Ovary (tissue), 9 donors: Measurements from ENCODE around the gene INPP5A. TPM values are rescaled to one million over a fixed set of nuclear protein-coding genes. Genes with fewer than 3 reads are reported as not detected.

ENCODE experiments used
- DNase-seq, 5 donors: peaks; one replicate each; pipeline ENCODE4 v3.0.0-alpha.2; 2019 to 2020
- H3K27ac ChIP-seq, 2 donors: fragments of 200-600 bp; one replicate each; pipeline versions ENCODE4 v1.5.1 to v1.8.0; 2019 to 2022
- H3K27me3 ChIP-seq: fragments of 200-600 bp; one replicate; pipeline ENCODE4 v1.8.0; 2022
- H3K36me3 ChIP-seq: fragments of 200-600 bp; sonication (generic); one replicate; pipeline ENCODE4 v1.5.1; 2019
- H3K4me1 ChIP-seq: one replicate; pipeline ENCODE4 v1.8.1; 2013; ENCODE audit warnings: mild to moderate bottlenecking, moderate library complexity; ENCODE audit not compliant: insufficient read depth
- H3K4me3 ChIP-seq: fragments of 200-600 bp; sonication (generic); one replicate; pipeline ENCODE4 v1.5.1; 2017
- H3K9me3 ChIP-seq, 2 donors: fragments of 200-600 bp in 1 of 2; sonication (generic) in 1 of 2; one replicate each; pipeline versions ENCODE4 v1.5.1 to v1.8.1; 2013 to 2019; ENCODE audit warnings: mild to moderate bottlenecking in 1 of 2, moderate library complexity in 1 of 2
- CTCF ChIP-seq, 3 donors: fragments of 450-650 bp in 2 of 3; fragments of 200-600 bp in 1 of 3; IDR thresholded peaks; one replicate each; pipeline versions ENCODE4 v1.5.1 to v1.8.0; 2016 to 2022; ENCODE audit warnings: antibody characterized with exemption in 3 of 3, mild to moderate bottlenecking in 1 of 3
- EP300 ChIP-seq: sonication (generic); formaldehyde crosslinking; IDR thresholded peaks from one replicate; pipeline ENCODE4 v1.6.1; 2017; ENCODE audit warnings: antibody characterized with exemption
- POLR2A ChIP-seq: fragments of 450-650 bp; IDR thresholded peaks from one replicate; pipeline ENCODE4 v1.6.1; 2017; ENCODE audit warnings: antibody characterized with exemption, mild to moderate bottlenecking, moderate library complexity
- WGBS, 3 donors: extraction: QIAGEN DNeasy Blood & Tissue Kit in 1 of 3; methylation state at CpG; one replicate each; pipeline versions ENCODE4 v1.1.5 to v1.1.7; 2013 to 2017; 5-methylcytosine and 5-hydroxymethylcytosine counted together
- intact Hi-C, 4 donors: fragments of 100-400 bp; cut with DNase I; formaldehyde crosslinking; loops; one replicate each; pipeline versions ENCODE4 v1.11.0 to v1.15.1; 2022 to 2023
- polyA plus RNA-seq, 2 donors: library from polyadenylated mRNA; stranded (reverse); fragments of 200-250 nt in 1 of 2; fragments of 350-450 nt in 1 of 2; fragmentation: Illumina TruSeq in 1 of 2; extraction: RNeasy Lipid Tissue Mini Kit (QIAGEN cat#74804) in 1 of 2; gene quantifications; one replicate each; pipeline ENCODE4 v1.2.3, GENCODE V29; 2013 to 2014
- total RNA-seq, 7 donors: library from RNA; depleted of rRNA in 2 of 7; stranded (reverse); fragments of >200 nt in 2 of 7; fragmentation: NEBNext Ultra II Directional in 3 of 7; extraction: Animal tissue kit (Norgen Biotek cat#: 25700) in 3 of 7; gene quantifications; one replicate each; pipeline versions ENCODE4 v1.1.0 to v1.2.4, GENCODE V29; 2016 to 2023
- donor health status: DM: no; HTN: no; CAD: no; lungs with moderate emphysema.
- donor health status: DM: no; HTN: no; CAD: no.
- donor health status: Bipolar disorder and iron deficiency.
- donor health status: DM: yes; HTN: yes; CAD: no.
- donor health status: DM: no; HTN: no; CAD: no.
- donor health status: DM: yes; HTN: yes; CAD: no.

INPP5A gene
- total and polyA plus RNA-seq, 9 donors = 19.8 to 41.2 (median 35.3) TPM

DNA sequence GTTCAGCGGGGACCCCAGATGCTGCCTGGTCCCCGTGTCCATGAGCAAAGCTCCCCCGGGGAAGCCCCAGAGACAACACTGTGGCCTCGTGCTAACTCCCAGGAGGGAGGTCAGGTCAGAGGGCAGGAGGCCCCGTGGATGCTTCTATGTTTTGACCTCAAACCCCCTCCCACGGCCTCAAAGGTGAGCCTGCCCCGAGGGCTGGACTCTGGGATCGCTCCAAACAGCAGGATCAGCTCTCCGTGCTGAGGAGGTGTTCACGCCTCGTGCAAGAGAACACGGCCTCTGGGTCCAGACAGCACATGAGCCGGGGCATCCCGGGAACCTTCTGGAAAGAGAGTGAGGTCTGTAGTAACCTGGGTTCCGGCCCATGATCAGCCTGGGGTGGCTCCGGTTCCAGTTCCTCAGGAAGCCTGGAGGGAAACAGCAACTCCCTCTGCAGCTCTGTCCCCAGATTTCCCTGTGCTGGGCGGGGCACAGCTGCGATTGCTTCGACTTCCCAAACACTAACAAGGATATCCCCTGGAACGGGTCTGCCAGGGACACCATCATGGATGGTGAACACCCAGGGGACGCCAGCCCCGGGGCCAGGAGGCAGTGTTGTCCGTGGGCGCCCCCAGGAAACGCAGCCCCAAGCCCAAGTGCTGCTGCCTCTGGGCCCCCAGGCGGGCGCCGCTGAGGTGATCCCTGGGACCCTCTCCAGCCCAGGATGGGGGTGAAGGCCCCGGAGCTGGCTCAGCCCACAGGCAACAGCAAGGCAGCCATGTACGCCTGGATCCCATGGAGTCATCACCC lies 18.0 kb upstream of the INPP5A start:
- intact Hi-C loops = loop anchor here in 2 of 4 donors (2.0 to 5.0 kb wide), 2 partner anchors 52 to 55 kb away; no protein-coding TSS in a partner anchor
- peak overlapping the region; percentile 54 to 62 for H3K27ac ChIP-seq
- TF ChIP-seq EP300 (no peak), POLR2A (no peak), CTCF (IDR thresholded peaks at IDR 0.05) (no peak)
- no peaks in the 10 kb centered on the region for H3K36me3 ChIP-seq
- H3K9me3 ChIP-seq = no peaks in the 10 kb centered on the region
- H3K4me3 ChIP-seq = no peak overlapping the region
- peak; percentile 35 to 58 (median 51) for DNase-seq
- peaks cover 47% of the 10 kb centered on the region for H3K4me1 ChIP-seq
- H3K27me3 ChIP-seq = no peaks in the 10 kb centered on the region
- WGBS, 3 donors = 67 to 78% (median 72%) methylated on average over 25 to 30 of the region's 30 CpGs

- H3K4me1 ChIP-seq = peaks cover 44% of the 10 kb centered on the region
Observed at GRCh38 chr10:132520177-132520811, 17.3 kb upstream of the INPP5A start.

GRCh38 chr10:132521041-132521465 lies 16.5 kb upstream of the INPP5A start:
- Histone ChIP-seq H3K4me1 (peaks cover 38% of the 10 kb centered on the region), H3K9me3 (no peaks in the 10 kb centered on the region), H3K27me3 (no peaks in the 10 kb centered on the region), H3K4me3 (no peak overlapping the region), H3K36me3 (no peaks in the 10 kb centered on the region), H3K27ac (peak overlapping the region; percentile 16 to 62)
- TF ChIP-seq POLR2A (no peak), EP300 (no peak), CTCF (IDR thresholded peaks at IDR 0.05) (no peak)
- 34 to 47% (median 41%) methylated on average over 12 to 14 of the region's 14 CpGs for WGBS, 3 donors
- intact Hi-C loops = loop anchor here in 1 of 4 donors (2.0 kb wide), 1 partner anchor 56 kb away; no protein-coding TSS in a partner anchor
- peak in 4 of 5 donors; percentile 27 to 50 (median 48) for DNase-seq

More at GRCh38 chr10:132520177-132520811, 17.3 kb upstream of the INPP5A start:
- intact Hi-C loops = loop anchor here in 1 of 4 donors (2.0 kb wide), 1 partner anchor 55 kb away; no protein-coding TSS in a partner anchor
- peak; percentile 61 to 72 (median 70) for DNase-seq
- TF ChIP-seq CTCF (IDR thresholded peaks at IDR 0.05) = no peak
- no peak for TF ChIP-seq POLR2A
- TF ChIP-seq EP300 = no peak
- H3K4me3 ChIP-seq = no peak overlapping the region
- no peaks in the 10 kb centered on the region for H3K36me3 ChIP-seq
- H3K27me3 ChIP-seq = no peaks in the 10 kb centered on the region
- H3K27ac ChIP-seq = peak overlapping the region; percentile 54 to 62
- no peaks in the 10 kb centered on the region for H3K9me3 ChIP-seq
- 11 to 15% (median 11%) methylated on average over 17 of the region's 17 CpGs for WGBS, 3 donors

DNA sequence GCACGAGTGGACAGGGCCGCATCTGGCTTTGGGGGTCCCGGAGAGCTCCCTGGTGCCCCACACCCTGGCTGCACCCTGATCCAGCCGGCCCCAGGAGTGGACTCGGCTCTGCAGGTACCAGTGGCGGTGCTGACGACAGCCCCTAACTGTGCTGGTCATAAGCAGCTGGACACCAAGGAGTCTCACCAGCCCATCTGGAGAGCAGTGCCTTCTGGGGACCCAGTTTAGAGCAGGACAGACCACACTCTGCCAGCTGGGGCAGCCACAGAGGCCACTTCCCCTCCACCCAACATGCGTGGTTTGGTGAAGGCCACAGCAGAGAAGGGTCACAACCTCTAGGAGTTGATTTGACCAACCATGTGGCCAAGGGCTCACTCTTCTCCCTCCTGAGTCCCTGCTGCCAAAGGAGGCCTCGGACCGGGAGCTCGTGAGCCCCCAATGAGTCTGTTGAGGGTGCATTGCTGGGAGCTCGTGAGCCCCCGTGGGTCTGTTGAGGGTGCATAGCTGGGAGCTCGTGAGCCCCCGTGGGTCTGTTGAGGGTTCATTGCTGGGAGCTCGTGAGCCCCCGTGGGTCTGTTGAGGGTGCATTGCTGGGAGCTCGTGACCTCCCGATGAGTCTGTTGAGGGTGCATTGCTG lies 16.0 kb upstream of the INPP5A start:
- TF ChIP-seq POLR2A (no peak), CTCF (IDR thresholded peaks at IDR 0.05) (no peak), EP300 (no peak)
- Histone ChIP-seq H3K9me3 (no peaks in the 10 kb centered on the region), H3K4me1 (peaks cover 33% of the 10 kb centered on the region), H3K27ac (no peak overlapping the region), H3K27me3 (no peaks in the 10 kb centered on the region), H3K4me3 (no peak overlapping the region), H3K36me3 (no peaks in the 10 kb centered on the region)
- peak in 4 of 5 donors; percentile 23 to 45 (median 36) for DNase-seq
- WGBS, 3 donors = 90 to 92% (median 91%) methylated on average over 14 to 19 of the region's 19 CpGs
- intact Hi-C loops = loop anchor here in 1 of 4 donors (2.0 kb wide), 1 partner anchor 57 kb away; no protein-coding TSS in a partner anchor
